ENCODE measurements around the gene TMEM79. TPM values are rescaled to one million over a fixed set of nuclear protein-coding genes. Genes with fewer than 3 reads are reported as not detected.
A peak's percentile ranks its signal among the peaks of the same experiment; 100 is the strongest.

Gene TMEM79
- total and polyA plus RNA-seq, 2 donors (not counting 1 experiment from before 2014, with no cell fraction given) = 1.1 to 3.6 TPM

DNA sequence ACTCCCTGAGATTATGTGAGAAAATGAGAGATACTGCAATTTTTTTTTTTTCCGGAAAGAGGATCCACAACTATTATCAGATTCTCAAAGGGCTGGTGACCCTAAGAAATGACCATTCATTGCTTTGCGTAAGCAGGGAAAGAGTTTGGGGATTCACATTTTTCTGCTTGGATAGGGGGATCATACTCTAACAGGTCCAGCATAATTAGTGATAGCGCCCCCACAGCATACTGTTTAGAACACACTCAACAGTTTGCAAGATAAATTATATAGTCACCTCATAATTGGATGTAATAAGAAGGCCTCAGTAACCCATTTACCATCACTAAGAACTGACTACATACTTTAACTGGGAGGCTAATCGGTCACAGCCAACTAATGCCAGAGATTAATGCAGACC lies 52.1 kb downstream of the TMEM79 start:
- H3K4me1 ChIP-seq (ENCODE audit: control insufficient read depth, extremely low read depth, insufficient read depth, low read length) = no peaks in the 10 kb centered on the region
- no peak overlapping the region for H2AFZ ChIP-seq (ENCODE audit: low read length)
- peak in 1 of 2 donors; percentile 0 for DNase-seq (ENCODE audit: low read depth in 2 of 2)
- no peak overlapping the region for H3K27ac ChIP-seq (ENCODE audit: insufficient read depth, low read length)
- H3K27me3 ChIP-seq (ENCODE audit: control insufficient read depth, insufficient read depth, low read length) = no peaks in the 10 kb centered on the region
- peak overlapping the region; percentile 56 for H3K4me2 ChIP-seq (ENCODE audit: extremely low read depth, insufficient read depth, low read length)
- H4K20me1 ChIP-seq (ENCODE audit: control insufficient read depth, extremely low read depth, insufficient read depth, low read length) = no peaks in the 10 kb centered on the region
- H3K36me3 ChIP-seq (ENCODE audit: control insufficient read depth, insufficient read depth, low read length) = peaks cover 15% of the 10 kb centered on the region
- TF ChIP-seq, protein P1, sequence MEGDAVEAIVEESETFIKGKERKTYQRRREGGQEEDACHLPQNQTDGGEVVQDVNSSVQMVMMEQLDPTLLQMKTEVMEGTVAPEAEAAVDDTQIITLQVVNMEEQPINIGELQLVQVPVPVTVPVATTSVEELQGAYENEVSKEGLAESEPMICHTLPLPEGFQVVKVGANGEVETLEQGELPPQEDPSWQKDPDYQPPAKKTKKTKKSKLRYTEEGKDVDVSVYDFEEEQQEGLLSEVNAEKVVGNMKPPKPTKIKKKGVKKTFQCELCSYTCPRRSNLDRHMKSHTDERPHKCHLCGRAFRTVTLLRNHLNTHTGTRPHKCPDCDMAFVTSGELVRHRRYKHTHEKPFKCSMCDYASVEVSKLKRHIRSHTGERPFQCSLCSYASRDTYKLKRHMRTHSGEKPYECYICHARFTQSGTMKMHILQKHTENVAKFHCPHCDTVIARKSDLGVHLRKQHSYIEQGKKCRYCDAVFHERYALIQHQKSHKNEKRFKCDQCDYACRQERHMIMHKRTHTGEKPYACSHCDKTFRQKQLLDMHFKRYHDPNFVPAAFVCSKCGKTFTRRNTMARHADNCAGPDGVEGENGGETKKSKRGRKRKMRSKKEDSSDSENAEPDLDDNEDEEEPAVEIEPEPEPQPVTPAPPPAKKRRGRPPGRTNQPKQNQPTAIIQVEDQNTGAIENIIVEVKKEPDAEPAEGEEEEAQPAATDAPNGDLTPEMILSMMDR (conservative IDR thresholded peaks at IDR 0.05 in 1 of 2, IDR thresholded peaks at IDR 0.05 in 1 of 2; ENCODE audit: low read depth in 1 of 2, low read length in 2 of 2) = no peak
- TF ChIP-seq EZH2 (IDR thresholded peaks at IDR 0.05; ENCODE audit: low read length, missing control alignments) = no peak
- no peaks in the 10 kb centered on the region for H3K9me3 ChIP-seq (ENCODE audit: control insufficient read depth, insufficient read depth, low read depth, low read length)
- no peak overlapping the region for H3K9ac ChIP-seq (ENCODE audit: insufficient read depth, low read length)
- peak overlapping the region in 2 of 4 experiments; percentile 75 to 93 for H3K4me3 ChIP-seq (replicated peaks in 1 of 4; ENCODE audit: control extremely low read depth in 1 of 4, insufficient read depth in 1 of 4, low read depth in 3 of 4, low read length in 4 of 4)
- H3K79me2 ChIP-seq (ENCODE audit: control insufficient read depth, insufficient read depth, low read length) = peaks cover 37% of the 10 kb centered on the region

DNA sequence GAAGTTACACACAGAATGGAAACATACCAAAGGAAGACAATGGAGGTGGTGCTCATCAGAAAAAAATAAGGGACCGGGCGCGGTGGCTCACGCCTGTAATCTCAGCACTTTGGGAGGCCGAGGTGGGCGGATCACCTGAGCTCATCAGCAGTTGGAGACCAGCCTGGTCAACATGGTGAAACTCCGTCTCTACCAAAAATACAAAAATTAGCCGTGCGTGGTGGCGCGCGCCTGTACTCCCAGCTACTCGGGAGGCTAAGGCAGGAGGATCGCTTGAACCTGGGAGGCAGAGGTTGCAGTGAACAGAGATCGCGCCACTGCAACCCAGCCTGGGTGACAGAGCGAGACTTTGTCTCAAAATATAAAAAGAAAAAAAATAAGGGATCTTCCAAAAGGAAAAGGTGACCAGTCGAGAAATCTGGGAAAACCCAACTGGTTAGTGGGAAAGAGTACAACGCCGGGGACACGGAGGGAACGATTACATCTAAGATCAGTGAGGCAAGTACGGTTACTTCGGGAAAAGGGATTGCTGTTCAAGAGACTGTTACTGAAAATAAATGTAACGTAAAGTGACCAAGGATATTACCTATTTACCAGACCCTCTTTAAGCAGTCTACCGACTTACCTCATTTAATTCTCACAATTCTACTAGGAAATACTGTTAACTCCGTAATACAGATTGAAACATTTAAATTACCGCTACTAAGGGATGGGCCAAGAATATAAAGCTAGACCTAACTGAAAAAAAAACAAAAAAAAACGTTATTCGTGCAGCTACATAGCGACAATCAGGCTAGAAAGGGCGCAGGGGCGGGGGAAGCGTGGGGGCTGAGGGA lies 53.1 kb downstream of the TMEM79 start:
- peak in 1 of 2 donors; percentile 9 for DNase-seq (ENCODE audit: low read depth in 2 of 2)
- peak overlapping the region; percentile 43 for H3K9ac ChIP-seq (ENCODE audit: insufficient read depth, low read length)
- H3K4me2 ChIP-seq (ENCODE audit: extremely low read depth, insufficient read depth, low read length) = peak overlapping the region; percentile 70
- peak overlapping the region; percentile 79 for H2AFZ ChIP-seq (ENCODE audit: low read length)
- no peaks in the 10 kb centered on the region for H3K9me3 ChIP-seq (ENCODE audit: control insufficient read depth, insufficient read depth, low read depth, low read length)
- peak overlapping the region; percentile 82 for H3K27ac ChIP-seq (ENCODE audit: insufficient read depth, low read length)
- TF ChIP-seq, protein P1 (conservative IDR thresholded peaks at IDR 0.05 in 1 of 2, IDR thresholded peaks at IDR 0.05 in 1 of 2; ENCODE audit: low read depth in 1 of 2, low read length in 2 of 2) = no peak
- no peak for TF ChIP-seq EZH2 (IDR thresholded peaks at IDR 0.05; ENCODE audit: low read length, missing control alignments)
- no peaks in the 10 kb centered on the region for H4K20me1 ChIP-seq (ENCODE audit: control insufficient read depth, extremely low read depth, insufficient read depth, low read length)
- H3K36me3 ChIP-seq (ENCODE audit: control insufficient read depth, insufficient read depth, low read length) = peaks cover 13% of the 10 kb centered on the region
- H3K4me1 ChIP-seq (ENCODE audit: control insufficient read depth, extremely low read depth, insufficient read depth, low read length) = no peaks in the 10 kb centered on the region
- no peaks in the 10 kb centered on the region for H3K27me3 ChIP-seq (ENCODE audit: control insufficient read depth, insufficient read depth, low read length)
- H3K79me2 ChIP-seq (ENCODE audit: control insufficient read depth, insufficient read depth, low read length) = peaks cover 37% of the 10 kb centered on the region
- H3K4me3 ChIP-seq (replicated peaks in 1 of 4; ENCODE audit: control extremely low read depth in 1 of 4, insufficient read depth in 1 of 4, low read depth in 3 of 4, low read length in 4 of 4) = peak overlapping the region; percentile 75 to 97 (median 94)

DNA sequence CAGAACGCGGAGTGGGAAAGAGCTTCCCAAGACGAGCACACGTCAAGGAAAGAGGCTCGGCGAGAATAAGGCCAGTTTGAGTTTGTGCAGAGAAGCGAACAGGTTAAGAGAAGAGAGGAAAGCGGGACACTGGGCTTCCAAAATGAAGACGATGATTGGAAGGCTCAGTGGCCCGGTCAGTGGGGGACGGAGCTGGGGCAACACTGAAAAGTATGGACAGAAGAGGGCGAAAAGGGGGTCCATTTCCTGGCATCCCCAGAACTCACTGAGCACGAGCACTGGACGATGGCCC lies 53.7 kb downstream of the TMEM79 start:
- H3K4me2 ChIP-seq (ENCODE audit: extremely low read depth, insufficient read depth, low read length) = peak overlapping the region; percentile 70
- peak overlapping the region; percentile 75 to 97 (median 94) for H3K4me3 ChIP-seq (replicated peaks in 1 of 4; ENCODE audit: control extremely low read depth in 1 of 4, insufficient read depth in 1 of 4, low read depth in 3 of 4, low read length in 4 of 4)
- TF ChIP-seq, protein P1 (conservative IDR thresholded peaks at IDR 0.05 in 1 of 2, IDR thresholded peaks at IDR 0.05 in 1 of 2; ENCODE audit: low read depth in 1 of 2, low read length in 2 of 2) = peak in 1 of 2 donors; percentile 14
- TF ChIP-seq EZH2 (IDR thresholded peaks at IDR 0.05; ENCODE audit: low read length, missing control alignments) = no peak
- no peaks in the 10 kb centered on the region for H4K20me1 ChIP-seq (ENCODE audit: control insufficient read depth, extremely low read depth, insufficient read depth, low read length)
- no peaks in the 10 kb centered on the region for H3K4me1 ChIP-seq (ENCODE audit: control insufficient read depth, extremely low read depth, insufficient read depth, low read length)
- no peaks in the 10 kb centered on the region for H3K27me3 ChIP-seq (ENCODE audit: control insufficient read depth, insufficient read depth, low read length)
- peak overlapping the region; percentile 79 for H2AFZ ChIP-seq (ENCODE audit: low read length)
- peaks cover 10% of the 10 kb centered on the region for H3K36me3 ChIP-seq (ENCODE audit: control insufficient read depth, insufficient read depth, low read length)
- no peaks in the 10 kb centered on the region for H3K9me3 ChIP-seq (ENCODE audit: control insufficient read depth, insufficient read depth, low read depth, low read length)
- peaks cover 36% of the 10 kb centered on the region for H3K79me2 ChIP-seq (ENCODE audit: control insufficient read depth, insufficient read depth, low read length)
- H3K27ac ChIP-seq (ENCODE audit: insufficient read depth, low read length) = peak overlapping the region; percentile 82
- peak overlapping the region; percentile 43 for H3K9ac ChIP-seq (ENCODE audit: insufficient read depth, low read length)
- DNase-seq (ENCODE audit: low read depth in 2 of 2) = no peak

All from fibroblast of lung (primary cell).